Mesodermal cell (in vitro differentiated cells): ENCODE measurements around the gene PBX1.

Source experiments
- H3K27ac ChIP-seq: 2 replicates; pipeline ENCODE4 v1.7.0; 2013; ENCODE audit warnings: mild to moderate bottlenecking, low read depth, low read length, moderate library complexity; ENCODE audit not compliant: severe bottlenecking
- H3K36me3 ChIP-seq: 2 replicates; pipeline ENCODE4 v1.7.1; 2013; ENCODE audit warnings: mild to moderate bottlenecking, low read length, moderate library complexity; ENCODE audit not compliant: control insufficient read depth, insufficient read depth
- H3K4me1 ChIP-seq: one replicate; pipeline ENCODE4 v1.7.1; 2013; ENCODE audit warnings: mild to moderate bottlenecking, low read length; ENCODE audit not compliant: insufficient read depth, control insufficient read depth, poor library complexity, severe bottlenecking
- H3K4me3 ChIP-seq: 2 replicates; pipeline ENCODE4 v1.7.0; 2013; ENCODE audit warnings: low read length, control low read depth, mild to moderate bottlenecking; ENCODE audit not compliant: insufficient read depth, poor library complexity, severe bottlenecking; ENCODE audit errors: extremely low read depth
- H3K9me3 ChIP-seq: 2 replicates; pipeline ENCODE4 v1.7.1; 2013; ENCODE audit warnings: mild to moderate bottlenecking, low read length, moderate library complexity; ENCODE audit not compliant: control insufficient read depth
- WGBS, 2 experiments: methylation state at CpG; one replicate each; pipeline ENCODE4 v1.1.5; 2013; ENCODE audit warnings: missing lambda C conversion rate in 2 of 2; ENCODE audit not compliant: insufficient coverage in 2 of 2; 5-methylcytosine and 5-hydroxymethylcytosine counted together

PBX1 gene

GRCh38 chr1:164618202-164618564 is 59.2 kb downstream of the PBX1 start:
- no peaks in the 10 kb centered on the region for H3K9me3 ChIP-seq
- no peak overlapping the region for H3K27ac ChIP-seq
- WGBS, 2 experiments, result 67 to 100% methylated on average over 1 to 2 of the region's 5 CpGs
- no peaks in the 10 kb centered on the region for H3K4me1 ChIP-seq
- no peaks in the 10 kb centered on the region for H3K36me3 ChIP-seq
- no peak overlapping the region for H3K4me3 ChIP-seq

- Histone ChIP-seq H3K27ac (no peak overlapping the region), H3K4me1 (no peaks in the 10 kb centered on the region), H3K36me3 (no peaks in the 10 kb centered on the region), H3K4me3 (no peak overlapping the region), H3K9me3 (no peaks in the 10 kb centered on the region)
- WGBS, 2 experiments, result 80 to 100% methylated on average over 2 of the region's 3 CpGs
Measured at GRCh38 chr1:164619006-164619784, 60.2 kb downstream of the PBX1 start.

- Histone ChIP-seq H3K27ac (no peak overlapping the region), H3K36me3 (no peaks in the 10 kb centered on the region), H3K9me3 (no peaks in the 10 kb centered on the region), H3K4me1 (no peaks in the 10 kb centered on the region), H3K4me3 (no peak overlapping the region)
- WGBS, 2 experiments, result 97% methylated on average over 7 to 8 of the region's 8 CpGs
Measured at GRCh38 chr1:164622068-164622845, 63.3 kb downstream of the PBX1 start.

GRCh38 chr1:164623805-164624204 is 64.8 kb downstream of the PBX1 start:
- no peak overlapping the region for H3K4me3 ChIP-seq
- no peaks in the 10 kb centered on the region for H3K9me3 ChIP-seq
- no peaks in the 10 kb centered on the region for H3K36me3 ChIP-seq
- H3K27ac ChIP-seq, result no peak overlapping the region
- no peaks in the 10 kb centered on the region for H3K4me1 ChIP-seq
- no CpG with 5 or more reads among the region's 1 CpG for WGBS, 2 experiments

GRCh38 chr1:164624400-164624799 is 65.4 kb downstream of the PBX1 start:
- WGBS, 2 experiments, result no CpG with 5 or more reads among the region's 1 CpG
- H3K9me3 ChIP-seq, result no peaks in the 10 kb centered on the region
- no peaks in the 10 kb centered on the region for H3K4me1 ChIP-seq
- no peak overlapping the region for H3K4me3 ChIP-seq
- H3K36me3 ChIP-seq, result no peaks in the 10 kb centered on the region
- H3K27ac ChIP-seq, result no peak overlapping the region

- 96 to 98% methylated on average over 4 of the region's 7 CpGs for WGBS, 2 experiments
- Histone ChIP-seq H3K36me3 (no peaks in the 10 kb centered on the region), H3K27ac (no peak overlapping the region), H3K9me3 (no peaks in the 10 kb centered on the region), H3K4me1 (no peaks in the 10 kb centered on the region), H3K4me3 (no peak overlapping the region)
Measured at GRCh38 chr1:164625004-164625617, 66.1 kb downstream of the PBX1 start.

GRCh38 chr1:164628772-164629171 is 69.8 kb downstream of the PBX1 start:
- Histone ChIP-seq H3K9me3 (no peaks in the 10 kb centered on the region), H3K36me3 (no peaks in the 10 kb centered on the region), H3K4me1 (no peaks in the 10 kb centered on the region), H3K4me3 (no peak overlapping the region), H3K27ac (no peak overlapping the region)
- whole genome bisulfite sequencing, 2 experiments, result 91 to 94% methylated on average over 4 of the region's 7 CpGs

- Histone ChIP-seq H3K27ac (no peak overlapping the region), H3K4me1 (no peaks in the 10 kb centered on the region)
- 85 to 98% methylated on average over 7 to 8 of the region's 8 CpGs for WGBS, 2 experiments
Measured at GRCh38 chr1:164629971-164630370, 71.0 kb downstream of the PBX1 start.

GRCh38 chr1:164630626-164631396 is 71.8 kb downstream of the PBX1 start:
- H3K4me3 ChIP-seq, result no peak overlapping the region
- no CpG with 5 or more reads among the region's 3 CpGs for WGBS, 2 experiments
- H3K27ac ChIP-seq, result no peak overlapping the region
- H3K36me3 ChIP-seq, result no peaks in the 10 kb centered on the region
- no peaks in the 10 kb centered on the region for H3K4me1 ChIP-seq
- H3K9me3 ChIP-seq, result no peaks in the 10 kb centered on the region

More at GRCh38 chr1:164629971-164630370, 71.0 kb downstream of the PBX1 start:
- H3K4me3 ChIP-seq, result no peak overlapping the region
- H3K36me3 ChIP-seq, result no peaks in the 10 kb centered on the region
- no peaks in the 10 kb centered on the region for H3K9me3 ChIP-seq

- H3K4me3 ChIP-seq, result no peak overlapping the region
- no peak overlapping the region for H3K27ac ChIP-seq
- peaks cover under 1% of the 10 kb centered on the region for H3K4me1 ChIP-seq
- WGBS, 2 experiments, result 86 to 93% methylated on average over 1 to 2 of the region's 7 CpGs
- no peaks in the 10 kb centered on the region for H3K9me3 ChIP-seq
- no peaks in the 10 kb centered on the region for H3K36me3 ChIP-seq
Measured at GRCh38 chr1:164631751-164632150, 72.8 kb downstream of the PBX1 start.
